Small intestine (tissue), 7 donors: ENCODE measurements around the gene ELF4. TPM values are rescaled to one million over a fixed set of nuclear protein-coding genes. Genes with fewer than 3 reads are reported as not detected.
A peak's percentile ranks its signal among the peaks of the same experiment; 100 is the strongest.
"Not testable (repeated sequence)": the region's sequence is repeated elsewhere in the genome, so short reads cannot be mapped to it uniquely, and the experiment has no call there.

ENCODE experiments used
- DNase-seq, 2 donors: peaks; one replicate each; pipeline versions ENCODE4 v3.0.0 to v3.0.0-alpha.2; 2013
- FAIRE-seq: peaks from 2 replicates; lab custom pipeline; 2012; peaks lifted over from hg19 to GRCh38; lab: Jason Lieb, UNC
- H3K27ac ChIP-seq, 3 donors: one replicate each; pipeline ENCODE4 v1.5.1; 2013; ENCODE audit warnings: low read length in 2 of 3, mild to moderate bottlenecking in 2 of 3, control low read depth in 1 of 3, inconsistent platforms in 1 of 3, low read depth in 1 of 3, moderate library complexity in 1 of 3
- H3K27me3 ChIP-seq, 3 donors: one replicate each; pipeline ENCODE4 v1.6.1; 2013; ENCODE audit warnings: low read length in 3 of 3, inconsistent platforms in 1 of 3; ENCODE audit not compliant: control insufficient read depth in 3 of 3, insufficient read depth in 3 of 3
- H3K36me3 ChIP-seq, 3 donors: one replicate each; pipeline ENCODE4 v1.6.1; 2013; ENCODE audit warnings: low read length in 3 of 3, inconsistent platforms in 1 of 3, low read depth in 1 of 3, mild to moderate bottlenecking in 1 of 3, moderate library complexity in 1 of 3; ENCODE audit not compliant: control insufficient read depth in 3 of 3, insufficient read depth in 2 of 3
- H3K4me1 ChIP-seq, 3 donors: one replicate each; pipeline ENCODE4 v1.6.1; 2013; ENCODE audit warnings: low read length in 2 of 3, inconsistent platforms in 1 of 3, low read depth in 1 of 3, mild to moderate bottlenecking in 1 of 3, moderate library complexity in 1 of 3; ENCODE audit not compliant: control insufficient read depth in 3 of 3, insufficient read depth in 2 of 3
- H3K4me3 ChIP-seq, 3 donors: one replicate each; pipeline ENCODE4 v1.5.1; 2013; ENCODE audit warnings: low read length in 3 of 3, control low read depth in 1 of 3, inconsistent platforms in 1 of 3, low read depth in 1 of 3, mild to moderate bottlenecking in 1 of 3, moderate library complexity in 1 of 3
- H3K9me3 ChIP-seq, 2 donors: one replicate each; pipeline ENCODE4 v1.6.1; 2013; ENCODE audit warnings: low read depth in 1 of 2, low read length in 1 of 2; ENCODE audit not compliant: control insufficient read depth in 2 of 2, insufficient read depth in 1 of 2
- WGBS, 3 donors: extraction: QIAGEN DNeasy Blood & Tissue Kit; methylation state at CpG; one replicate each; pipeline ENCODE4 v1.1.7; 2013; 5-methylcytosine and 5-hydroxymethylcytosine counted together
- polyA plus RNA-seq, 4 donors: library from polyadenylated mRNA; stranded (reverse) in 3 of 4; unstranded in 1 of 4; fragments of 200-250 nt in 3 of 4; fragments of 120-200 nt in 1 of 4; gene quantifications; one replicate each; pipeline versions ENCODE4 v1.2.1 to v1.2.3, GENCODE V29; 2013
- donor health status: healthy with polysubstance abuse.
- donor health status: control.
- donor health status: control.
- donor health status: Bipolar disorder and iron deficiency.
- donor health status: healthy.

ELF4 gene
- polyA plus RNA-seq, 4 donors, result 10.4 to 45.4 (median 13.7) TPM

DNA sequence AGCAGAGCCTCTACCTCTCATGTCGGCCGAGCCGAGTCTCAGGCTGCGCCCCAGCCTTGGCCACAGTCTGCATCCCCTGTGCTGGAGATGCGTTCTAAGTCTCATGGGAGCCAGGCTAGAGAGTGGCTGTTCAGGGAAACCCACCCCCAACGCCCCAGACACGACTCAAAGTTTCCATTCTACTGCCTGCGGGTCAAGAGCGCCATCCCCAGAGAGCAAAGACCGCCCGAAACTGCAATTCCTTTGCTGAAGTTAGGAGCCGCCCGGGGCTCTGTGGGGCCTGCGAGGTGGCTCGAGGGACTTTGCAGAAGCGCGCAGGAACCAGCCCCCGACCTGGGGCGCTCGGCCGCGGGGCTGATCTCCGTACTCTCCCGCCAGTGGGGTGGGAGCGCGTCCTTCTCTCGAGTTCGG is 10.0 kb upstream of the ELF4 start:
- WGBS, 3 donors, result 16 to 38% (median 37%) methylated on average over 17 to 28 of the region's 28 CpGs
- Histone ChIP-seq H3K9me3 (no peaks in the 10 kb centered on the region), H3K27me3 (no peaks in the 10 kb centered on the region), H3K4me1 (no peaks in the 10 kb centered on the region), H3K4me3 (peak overlapping the region in 2 of 3 donors; percentile 34 to 43), H3K36me3 (peaks cover 0 to 4% (median 0%) of the 10 kb centered on the region in 3 donors), H3K27ac (peak overlapping the region; percentile 24 to 65 (median 56))
- FAIRE-seq (no peak), DNase-seq (no peak)

DNA sequence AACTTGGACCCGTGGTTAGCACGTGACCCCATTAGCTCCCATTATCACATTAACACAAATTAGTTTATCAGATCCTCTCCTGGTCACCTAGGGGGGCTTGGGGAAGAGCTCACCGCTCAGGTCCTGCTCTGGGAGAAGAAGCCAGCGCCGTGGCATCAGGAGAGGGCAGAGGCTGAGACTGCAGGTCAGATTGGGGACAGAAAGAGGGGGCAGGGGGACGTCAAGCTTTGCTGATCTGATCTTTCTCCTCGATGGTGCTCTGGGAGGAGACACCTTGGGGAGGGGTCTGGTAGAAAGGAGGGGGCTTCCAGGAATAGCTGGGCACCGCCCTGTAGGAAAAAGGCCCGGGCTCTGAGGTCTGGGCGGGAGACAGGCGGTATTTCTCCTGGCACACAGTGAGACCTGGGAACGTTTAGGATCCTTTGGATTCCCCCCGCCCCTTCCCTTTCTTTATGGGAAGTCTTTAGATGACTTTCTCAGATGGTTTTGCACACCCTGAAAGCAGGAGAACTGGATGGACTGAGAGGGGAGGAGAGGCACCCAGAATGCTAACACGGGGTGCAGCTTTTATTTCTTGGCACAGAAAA is 9.1 kb upstream of the ELF4 start:
- Histone ChIP-seq H3K27ac (peak overlapping the region; percentile 9 to 60 (median 33)), H3K36me3 (no peaks in the 10 kb centered on the region), H3K9me3 (no peaks in the 10 kb centered on the region), H3K27me3 (no peaks in the 10 kb centered on the region), H3K4me1 (no peaks in the 10 kb centered on the region), H3K4me3 (no peak overlapping the region)
- no peak for FAIRE-seq
- 34 to 49% (median 47%) methylated on average over 8 to 14 of the region's 14 CpGs for WGBS, 3 donors
- no peak for DNase-seq

GRCh38 chrX:130118441-130119311 is 8.4 kb upstream of the ELF4 start:
- DNase-seq (peak in 1 of 2 donors; percentile 29), FAIRE-seq (no peak)
- Histone ChIP-seq H3K27me3 (no peaks in the 10 kb centered on the region), H3K9me3 (no peaks in the 10 kb centered on the region), H3K36me3 (no peaks in the 10 kb centered on the region), H3K4me1 (no peaks in the 10 kb centered on the region), H3K27ac (peak overlapping the region; percentile 9 to 60 (median 33)), H3K4me3 (no peak overlapping the region)
- 47 to 55% (median 54%) methylated on average over 17 to 21 of the region's 21 CpGs for WGBS, 3 donors

DNA sequence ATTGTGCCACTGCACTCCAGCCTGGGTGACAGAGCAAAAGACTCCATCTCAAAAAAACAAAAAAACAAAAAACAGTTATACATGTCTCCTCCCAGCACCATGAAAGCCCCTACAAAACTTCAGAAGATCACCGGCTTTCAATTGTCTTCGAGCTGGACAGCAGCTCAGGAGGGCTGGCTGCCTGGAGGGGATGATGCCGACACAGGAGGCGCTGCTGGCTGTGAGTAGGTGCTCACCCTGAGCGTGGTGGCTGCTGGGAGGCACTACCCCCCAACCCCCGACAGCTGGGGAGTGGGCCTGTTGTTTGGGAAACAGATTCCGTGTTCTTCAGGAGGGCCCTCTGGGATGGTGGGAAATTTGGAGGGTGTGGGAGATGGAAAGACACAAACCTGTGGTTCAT is 6.9 kb upstream of the ELF4 start:
- FAIRE-seq (no peak), DNase-seq (no peak)
- no peak overlapping the region for H3K4me3 ChIP-seq
- no peaks in the 10 kb centered on the region for H3K9me3 ChIP-seq
- WGBS, 3 donors, result 81 to 95% (median 95%) methylated on average over 6 to 7 of the region's 7 CpGs
- no peaks in the 10 kb centered on the region for H3K27me3 ChIP-seq
- no peaks in the 10 kb centered on the region for H3K36me3 ChIP-seq
- no peaks in the 10 kb centered on the region for H3K4me1 ChIP-seq
- H3K27ac ChIP-seq, result no peak overlapping the region

- H3K27ac ChIP-seq, H3K4me1 ChIP-seq, DNase-seq, FAIRE-seq, H3K9me3 ChIP-seq, H3K36me3 ChIP-seq, H3K4me3 ChIP-seq, H3K27me3 ChIP-seq: not testable (repeated sequence)
- WGBS, 3 donors, result 76 to 87% (median 77%) methylated on average over 10 of the region's 10 CpGs
Observed at GRCh38 chrX:130115119-130115885, 5.0 kb upstream of the ELF4 start.

DNA sequence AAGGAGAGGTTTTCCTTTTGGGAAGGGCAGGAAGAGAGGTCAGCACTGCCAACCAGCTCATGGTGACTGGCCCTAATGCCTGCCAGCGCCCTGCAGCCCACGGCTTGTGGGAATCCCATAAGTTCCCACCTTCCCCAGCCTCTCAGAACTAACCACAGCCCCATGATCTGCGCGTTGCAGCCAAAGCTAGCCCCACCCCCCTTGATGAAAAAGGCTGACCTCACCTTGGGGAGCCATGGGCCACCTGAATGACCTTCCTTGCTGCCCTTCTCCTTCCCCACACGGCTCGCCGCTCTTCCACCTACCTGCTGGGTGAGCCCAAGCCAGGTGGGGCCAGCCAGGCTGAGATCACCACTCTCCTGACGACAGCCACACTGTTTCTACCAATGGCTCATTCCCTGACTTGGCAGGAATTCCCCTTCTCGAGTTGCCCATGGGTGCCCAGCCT is 3.9 kb upstream of the ELF4 start:
- Histone ChIP-seq H3K9me3 (no peaks in the 10 kb centered on the region), H3K36me3 (no peaks in the 10 kb centered on the region), H3K4me1 (no peaks in the 10 kb centered on the region), H3K4me3 (no peak overlapping the region), H3K27ac (no peak overlapping the region), H3K27me3 (no peaks in the 10 kb centered on the region)
- FAIRE-seq (no peak), DNase-seq (no peak)
- 72 to 82% (median 82%) methylated on average over 7 to 9 of the region's 9 CpGs for WGBS, 3 donors

DNA sequence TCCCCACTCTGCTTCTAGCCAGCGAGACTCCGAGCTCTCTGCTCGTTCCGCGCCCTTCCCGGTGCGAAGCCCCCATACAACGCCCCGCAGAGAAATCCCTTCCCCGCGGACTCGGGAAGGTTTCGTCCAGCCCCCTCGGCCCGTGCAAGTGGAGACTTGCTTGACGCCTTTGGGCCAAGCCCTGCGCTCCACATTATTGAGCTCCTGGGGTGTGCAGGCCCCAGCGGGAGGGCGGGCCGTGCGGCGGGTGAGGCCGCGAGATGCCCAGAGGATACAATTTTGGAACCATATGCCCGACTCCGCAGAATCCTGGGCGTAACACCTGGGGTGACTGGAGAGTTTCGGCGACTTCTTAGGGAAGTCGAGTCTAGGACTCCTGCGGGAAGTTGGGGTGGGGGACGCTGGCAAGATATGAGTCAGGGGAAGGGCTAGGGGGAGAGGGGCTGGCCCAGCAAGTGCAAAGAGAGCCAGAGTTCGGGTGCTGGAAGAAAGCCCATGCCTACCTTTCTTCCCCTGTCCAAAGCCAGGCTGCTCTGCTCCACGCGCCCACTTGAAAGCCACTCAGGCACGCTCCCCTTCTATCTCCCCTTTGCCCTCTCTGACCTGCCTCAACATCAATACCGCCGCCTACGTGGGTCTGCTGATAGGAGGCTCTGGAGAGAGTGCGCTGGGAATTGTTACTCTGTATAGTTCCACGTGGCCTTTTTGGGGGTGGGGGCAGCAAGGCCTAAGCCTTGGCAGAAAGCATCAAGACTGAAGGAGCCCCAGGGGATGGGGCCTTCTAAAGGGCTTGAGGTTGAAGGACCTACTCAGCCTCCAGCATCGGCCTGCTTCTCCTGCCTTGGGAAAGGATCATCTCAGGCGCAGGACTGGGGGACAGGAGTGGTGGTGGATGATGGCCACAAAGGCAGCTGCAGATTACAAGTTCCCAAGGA is 1.2 kb upstream of the ELF4 start:
- Histone ChIP-seq H3K27ac (no peak overlapping the region), H3K4me3 (peak overlapping the region in 2 of 3 donors; percentile 18 to 62)
- WGBS, 3 donors, result 37 to 48% (median 45%) methylated on average over 21 to 43 of the region's 43 CpGs

More for the DNA sequence above, 1.2 kb upstream of the ELF4 start:
- H3K9me3 ChIP-seq, result no peaks in the 10 kb centered on the region
- peak in 1 of 2 donors; percentile 61 for DNase-seq
- peaks cover 0 to 20% (median 0%) of the 10 kb centered on the region in 3 donors for H3K4me1 ChIP-seq
- peaks cover 0 to 9% (median 0%) of the 10 kb centered on the region in 3 donors for H3K36me3 ChIP-seq
- H3K27me3 ChIP-seq, result no peaks in the 10 kb centered on the region
- no peak for FAIRE-seq
